HCT116 (cell line): ENCODE data around the gene XPC. TPM values are rescaled to one million over a fixed set of nuclear protein-coding genes. Genes with fewer than 3 reads are reported as not detected.

ENCODE experiments used
- ATAC-seq: fragments of 200-7000 bp; cut with Tn5 transposase; 2 replicates; pipeline ENCODE4 v1.9.1; 2020; ENCODE audit warnings: mild to moderate bottlenecking, moderate library complexity
- BruUV-seq: library from RNA; stranded (reverse); fragments of 400-500 nt; replicated peaks from 2 replicates; lab custom pipeline; 2021; lab: Mats Ljungman, UMichigan
- CTCF ChIA-PET: fragments of 300-600 bp; sonication (Branson Sonifier 250); formaldehyde crosslinking; loops from one replicate; lab custom pipeline; 2021; ENCODE audit warnings: antibody characterized with exemption; lab: Charles Lee
- POLR2A ChIA-PET: fragments of 300-600, 350-600 bp; sonication (Branson Sonifier 250); formaldehyde crosslinking; loops from one replicate; lab custom pipeline; 2021; ENCODE audit warnings: antibody characterized with exemption; lab: Charles Lee
- RAD21 ChIA-PET, 2 experiments: fragments of 300-600 bp; sonication (Branson Sonifier 250); formaldehyde crosslinking; loops; one replicate each; lab custom pipeline; 2023; ENCODE audit warnings: low total read pairs in 2 of 2; ENCODE audit not compliant: uncharacterized antibody in 2 of 2, unreplicated experiment in 2 of 2, low non-redundant PET in 1 of 2; lab: Charles Lee
- DNase-seq: peaks from one replicate; pipeline ENCODE4 v3.0.0-alpha.2; 2010; ENCODE audit warnings: low read depth, low spot score
- H2AFZ ChIP-seq: fragments of 200-600 bp; shearing (Covaris generic), sonication (generic); 2 replicates; pipeline ENCODE4 v1.6.1; 2017; ENCODE audit warnings: low read depth, mixed run types, mixed read lengths, antibody characterized with exemption, low read length; ENCODE audit not compliant: poor library complexity, severe bottlenecking
- H3K27ac ChIP-seq: 2 replicates; pipeline ENCODE4 v1.5.1; 2012; ENCODE audit warnings: low read depth, low read length
- H3K27me3 ChIP-seq: fragments of 200-600 bp; sonication (generic); 2 replicates; pipeline ENCODE4 v1.6.1; 2016; ENCODE audit warnings: mixed run types, low read length, mixed read lengths; ENCODE audit not compliant: insufficient read depth
- H3K36me3 ChIP-seq, 2 experiments: fragments of 200-500 bp in 1 of 2; fragments of 200-600 bp in 1 of 2; sonication (Bioruptor generic) in 1 of 2; sonication (generic) in 1 of 2; 2 replicates each; pipeline versions ENCODE4 v1.5.1 to v1.6.1; 2014 to 2016; ENCODE audit warnings: low read length in 2 of 2, inconsistent platforms in 1 of 2, mixed read lengths in 1 of 2, mixed run types in 1 of 2; ENCODE audit not compliant: insufficient read depth in 2 of 2, control insufficient read depth in 1 of 2
- H3K4me1 ChIP-seq, 2 experiments: fragments of 200-600 bp in 1 of 2; sonication (generic) in 1 of 2; 2 replicates each; pipeline versions ENCODE4 v1.5.1 to v1.6.1; 2012 to 2017; ENCODE audit warnings: low read length in 2 of 2, inconsistent platforms in 1 of 2, mild to moderate bottlenecking in 1 of 2, mixed read lengths in 1 of 2, mixed run types in 1 of 2, moderate library complexity in 1 of 2; ENCODE audit not compliant: insufficient read depth in 2 of 2, control insufficient read depth in 1 of 2
- H3K4me2 ChIP-seq: fragments of 200-600 bp; sonication (generic); 2 replicates; pipeline ENCODE4 v1.6.1; 2017; ENCODE audit warnings: mixed run types, low read length, mixed read lengths
- H3K4me3 ChIP-seq, 2 experiments: fragments of 200-600 bp in 1 of 2; sonication (generic) in 1 of 2; replicated peaks in 1 of 2; 2 replicates each; pipeline ENCODE4 v1.5.1; 2011 to 2016; ENCODE audit warnings: low read length in 2 of 2, control low read depth in 1 of 2, low read depth in 1 of 2, mild to moderate bottlenecking in 1 of 2, mixed read lengths in 1 of 2, mixed run types in 1 of 2
- H3K79me2 ChIP-seq: fragments of 200-600 bp; sonication (generic); 2 replicates; pipeline ENCODE4 v1.6.1; 2017; ENCODE audit warnings: mild to moderate bottlenecking, mixed run types, low read length, moderate library complexity, mixed read lengths; ENCODE audit not compliant: insufficient read depth
- H3K9ac ChIP-seq: fragments of 200-600 bp; sonication (generic); 2 replicates; pipeline ENCODE4 v1.6.1; 2016; ENCODE audit warnings: low read length, mixed read lengths
- H3K9me2 ChIP-seq: fragments of 200-600 bp; sonication (generic), shearing (Covaris generic); 2 replicates; pipeline ENCODE4 v1.6.1; 2017; ENCODE audit warnings: mixed run types, mild to moderate bottlenecking, moderate library complexity; ENCODE audit not compliant: insufficient read depth
- H3K9me3 ChIP-seq, 2 experiments: fragments of 200-500 bp in 1 of 2; fragments of 200-600 bp in 1 of 2; sonication (Bioruptor generic) in 1 of 2; sonication (generic) in 1 of 2; 2 replicates each; pipeline ENCODE4 v1.6.1; 2014 to 2017; ENCODE audit warnings: low read length in 2 of 2, mixed read lengths in 2 of 2, inconsistent platforms in 1 of 2, low read depth in 1 of 2, mild to moderate bottlenecking in 1 of 2, mixed run types in 1 of 2, moderate library complexity in 1 of 2; ENCODE audit not compliant: control insufficient read depth in 1 of 2, insufficient read depth in 1 of 2
- H4K20me1 ChIP-seq: fragments of 200-600 bp; sonication (generic), shearing (Covaris generic); 2 replicates; pipeline ENCODE4 v1.6.1; 2017; ENCODE audit warnings: mixed run types, mild to moderate bottlenecking, moderate library complexity; ENCODE audit not compliant: insufficient read depth
- ATF3 ChIP-seq: IDR thresholded peaks from 2 replicates; pipeline ENCODE4 v1.6.1; 2012
- CBX3 ChIP-seq: IDR thresholded peaks from 2 replicates; pipeline ENCODE4 v1.6.1; 2012; ENCODE audit warnings: low read depth
- EGR1 ChIP-seq: IDR thresholded peaks from 2 replicates; pipeline ENCODE4 v1.6.1; 2012; ENCODE audit warnings: low read depth
- ELF1 ChIP-seq: IDR thresholded peaks from 2 replicates; pipeline ENCODE4 v1.6.1; 2012; ENCODE audit warnings: low read depth, borderline replicate concordance
- EZH2phosphoT487 ChIP-seq: fragments of 200-600 bp; IDR thresholded peaks from 2 replicates; pipeline ENCODE4 v1.6.1; 2018; ENCODE audit warnings: antibody characterized with exemption, borderline replicate concordance
- FOSL1 ChIP-seq: IDR thresholded peaks from 2 replicates; pipeline ENCODE4 v1.6.1; 2012; ENCODE audit warnings: low read depth
- JUND ChIP-seq: IDR thresholded peaks from 2 replicates; pipeline ENCODE4 v1.6.1; 2012
- MAX ChIP-seq: IDR thresholded peaks from 2 replicates; pipeline ENCODE4 v1.6.1; 2012
- POLR2A ChIP-seq: IDR thresholded peaks from 2 replicates; pipeline ENCODE4 v1.7.0; 2011; ENCODE audit warnings: borderline replicate concordance; ENCODE audit not compliant: insufficient read depth, insufficient read length; ENCODE audit errors: extremely low read depth
- RAD21 ChIP-seq: IDR thresholded peaks from 2 replicates; pipeline ENCODE4 v1.6.1; 2012; ENCODE audit warnings: low read depth, mild to moderate bottlenecking
- REST ChIP-seq: IDR thresholded peaks from 2 replicates; pipeline ENCODE4 v1.6.1; 2012; ENCODE audit warnings: low read depth
- SP1 ChIP-seq: IDR thresholded peaks from 2 replicates; pipeline ENCODE4 v1.6.1; 2012; ENCODE audit warnings: low read depth
- SRF ChIP-seq: IDR thresholded peaks from 2 replicates; pipeline ENCODE4 v1.6.1; 2012; ENCODE audit warnings: low read depth
- TCF7L2 ChIP-seq: IDR thresholded peaks from 2 replicates; pipeline ENCODE4 v1.7.0; 2011; ENCODE audit warnings: borderline replicate concordance, inconsistent platforms; ENCODE audit not compliant: insufficient read depth, insufficient read length; ENCODE audit errors: extremely low read depth
- ZBTB33 ChIP-seq: IDR thresholded peaks from 2 replicates; pipeline ENCODE4 v1.6.1; 2011; ENCODE audit warnings: mild to moderate bottlenecking, low read length, moderate library complexity; ENCODE audit not compliant: insufficient replicate concordance; ENCODE audit errors: extremely low read depth
- intact Hi-C: fragments of 100-400 bp; cut with micrococcal nuclease; formaldehyde crosslinking; loops from 2 replicates; pipeline ENCODE4 v1.10.0; 2022
- total RNA-seq: library from RNA; stranded (reverse); gene quantifications from one replicate; pipeline ENCODE4 v1.2.1, GENCODE V29; 2021; ENCODE audit not compliant: unreplicated experiment

The XPC gene
- total RNA-seq, 1 experiment from 2014 or later: 29.5 TPM

- Histone ChIP-seq H3K36me3 (peaks cover 24 to 50% of the 10 kb centered on the region in 2 experiments; a peak in 3 of 4 replicates), H4K20me1 (no peaks in the 10 kb centered on the region; the same call in 1 of the 2 replicates), H3K9me3 (no peaks in the 10 kb centered on the region), H3K79me2 (peaks cover 36% of the 10 kb centered on the region), H3K27me3 (no peaks in the 10 kb centered on the region), H3K9ac (no peak overlapping the region), H2AFZ (no peak overlapping the region), H3K27ac (no peak overlapping the region), H3K9me2 (no peaks in the 10 kb centered on the region), H3K4me2 (no peak overlapping the region), H3K4me3 (no peak overlapping the region), H3K4me1 (peaks cover 7 to 8% of the 10 kb centered on the region in 2 experiments; a peak in 3 of 4 replicates)
- RAD21 ChIA-PET: no interaction called here
- TF ChIP-seq EZH2phosphoT487 (no peak), FOSL1 (no peak), MAX (no peak), JUND (no peak), EGR1 (no peak), CBX3 (no peak), RAD21 (no peak), ELF1 (no peak), REST (no peak), TCF7L2 (no peak), POLR2A (no peak), ZBTB33 (no peak), ATF3 (no peak), SP1 (no peak), SRF (no peak)
- CTCF ChIA-PET: no interaction called here
- ATAC-seq (no peak), DNase-seq (no peak)
- no TSS peak for BruUV-seq
- POLR2A ChIA-PET: no interaction called here
- intact Hi-C loops: no loop called here
Measured at GRCh38 chr3:14131134-14131533, 47.3 kb downstream of the XPC start.
